Neural progenitor cell (in vitro differentiated cells): ENCODE data around the gene PCSK6. TPM values are rescaled to one million over a fixed set of nuclear protein-coding genes. Genes with fewer than 3 reads are reported as not detected.

Experiments used
- DNase-seq: peaks from one replicate; pipeline ENCODE4 v3.0.0-alpha.2; 2016; ENCODE audit warnings: low spot score
- H2AFZ ChIP-seq: fragments of 200-600 bp; sonication (generic); replicated peaks from 2 replicates; pipeline ENCODE4 v1.6.1; 2016; ENCODE audit warnings: antibody characterized with exemption
- H3F3A ChIP-seq: fragments of 200-600 bp; sonication (generic); 2 replicates; pipeline ENCODE4 v1.6.1; 2016; ENCODE audit warnings: antibody characterized with exemption, low read depth
- H3K27ac ChIP-seq: fragments of 200-600 bp; sonication (generic); 2 replicates; pipeline ENCODE4 v1.5.1; 2016; ENCODE audit warnings: mild to moderate bottlenecking
- H3K27me3 ChIP-seq: fragments of 200-600 bp; sonication (generic); 2 replicates; pipeline ENCODE4 v1.6.1; 2016; ENCODE audit warnings: mild to moderate bottlenecking, moderate library complexity
- H3K36me3 ChIP-seq: fragments of 200-600 bp; sonication (generic); 2 replicates; pipeline ENCODE4 v1.5.1; 2016
- H3K4me1 ChIP-seq: fragments of 200-600 bp; sonication (generic); 2 replicates; pipeline ENCODE4 v1.6.1; 2016; ENCODE audit warnings: mixed run types
- H3K4me2 ChIP-seq: fragments of 200-600 bp; sonication (generic); 2 replicates; pipeline ENCODE4 v1.6.1; 2016
- H3K4me3 ChIP-seq: fragments of 200-600 bp; sonication (generic); 2 replicates; pipeline ENCODE4 v1.5.1; 2016
- H3K79me2 ChIP-seq: fragments of 200-600 bp; sonication (generic); 2 replicates; pipeline ENCODE4 v1.6.1; 2016; ENCODE audit warnings: low read depth
- H3K9ac ChIP-seq: fragments of 200-600 bp; sonication (generic); 2 replicates; pipeline ENCODE4 v1.6.1; 2016
- H3K9me3 ChIP-seq: fragments of 200-600 bp; sonication (generic); 2 replicates; pipeline ENCODE4 v1.5.1; 2016; ENCODE audit warnings: low read depth
- H4K20me1 ChIP-seq: fragments of 200-600 bp; sonication (generic); 2 replicates; pipeline ENCODE4 v1.6.1; 2016; ENCODE audit warnings: low read depth
- H3K27ac Mint-ChIP-seq: 3 replicates; pipeline ENCODE4 v1.8.0; 2021; ENCODE audit warnings: mixed read lengths
- H3K27me3 Mint-ChIP-seq: 2 replicates; pipeline ENCODE4 v1.8.0; 2022; ENCODE audit warnings: low read depth, mild to moderate bottlenecking, inconsistent platforms, moderate library complexity, mixed read lengths; ENCODE audit not compliant: insufficient read depth
- H3K36me3 Mint-ChIP-seq: 3 replicates; pipeline ENCODE4 v1.8.0; 2021; ENCODE audit warnings: mixed read lengths
- H3K4me1 Mint-ChIP-seq: 3 replicates; pipeline ENCODE4 v1.8.0; 2021; ENCODE audit warnings: mixed read lengths
- H3K4me3 Mint-ChIP-seq: 3 replicates; pipeline ENCODE4 v1.8.0; 2021; ENCODE audit warnings: mild to moderate bottlenecking, moderate library complexity, mixed read lengths
- H3K9me3 Mint-ChIP-seq: 3 replicates; pipeline ENCODE4 v1.8.0; 2020; ENCODE audit warnings: mixed read lengths
- CTCF ChIP-seq: fragments of 200-600 bp; sonication (generic); IDR thresholded peaks from 2 replicates; pipeline ENCODE4 v1.5.1; 2017; ENCODE audit warnings: antibody characterized with exemption, mild to moderate bottlenecking
- EZH2 ChIP-seq: fragments of 200-600 bp; sonication (generic); IDR thresholded peaks from 2 replicates; pipeline ENCODE4 v1.6.1; 2017; ENCODE audit warnings: antibody characterized with exemption, mild to moderate bottlenecking, moderate library complexity
- EZH2phosphoT487 ChIP-seq: fragments of 200-600 bp; sonication (generic); IDR thresholded peaks from 2 replicates; pipeline ENCODE4 v1.6.1; 2017; ENCODE audit warnings: antibody characterized with exemption
- total RNA-seq: library from RNA; depleted of rRNA; stranded (reverse); fragments of >200 nt; gene quantifications from 2 replicates; pipeline ENCODE4 v1.2.3, GENCODE V29; 2015; ENCODE audit warnings: low replicate concordance

Gene PCSK6
- total RNA-seq, 1 donor from 2014 or later = 1.9 TPM

DNA sequence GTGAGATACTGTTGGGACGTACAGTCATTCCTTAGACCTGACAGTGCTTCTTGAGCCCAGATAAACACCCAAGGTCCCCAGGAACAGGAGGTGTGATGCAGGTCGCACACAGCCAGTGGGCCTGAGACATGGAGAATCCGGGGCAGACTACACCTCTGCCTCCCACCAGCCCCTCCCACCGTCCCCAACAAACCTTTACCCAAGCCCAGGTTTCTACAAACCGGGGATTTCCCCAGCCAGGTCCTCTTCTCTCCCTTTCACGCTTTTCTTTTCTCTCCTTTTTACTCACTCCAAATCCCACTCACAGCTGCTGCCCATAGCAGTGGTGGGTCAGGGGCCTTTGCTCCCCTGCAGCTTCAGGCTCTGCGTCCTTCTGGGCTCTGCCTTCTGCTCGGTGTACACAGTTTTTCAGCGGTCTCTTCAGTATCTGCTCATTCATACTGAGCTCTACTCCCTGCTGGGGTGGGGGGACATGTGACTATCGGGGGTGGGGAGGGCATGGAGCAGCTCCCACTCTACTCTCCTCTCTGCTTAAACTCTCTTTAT is 4.8 kb upstream of the PCSK6 start:
- peaks cover 47% of the 10 kb centered on the region for H3K27me3 Mint-ChIP-seq
- H3K4me1 Mint-ChIP-seq = peaks cover 60% of the 10 kb centered on the region

GRCh38 chr15:101492766-101493692 is 3.5 kb upstream of the PCSK6 start:
- TF ChIP-seq CTCF (no peak), EZH2phosphoT487 (no peak), EZH2 (no peak)
- H3K79me2 ChIP-seq = no peaks in the 10 kb centered on the region
- no peak overlapping the region for H3K9ac ChIP-seq
- peaks cover 36% of the 10 kb centered on the region for H3K4me1 ChIP-seq
- DNase-seq = no peak
- no peaks in the 10 kb centered on the region for H3K36me3 ChIP-seq
- H3K27me3 ChIP-seq = peaks cover 62% of the 10 kb centered on the region
- peak overlapping the region; percentile 64 for H3K4me3 Mint-ChIP-seq
- H3K27me3 Mint-ChIP-seq = peaks cover 50% of the 10 kb centered on the region
- H3K9me3 ChIP-seq = no peaks in the 10 kb centered on the region
- peaks cover 14% of the 10 kb centered on the region for H3K9me3 Mint-ChIP-seq
- peaks cover 3% of the 10 kb centered on the region for H3K36me3 Mint-ChIP-seq
- H3K4me3 ChIP-seq = no peak overlapping the region
- peaks cover 22% of the 10 kb centered on the region for H3F3A ChIP-seq
- peaks cover 62% of the 10 kb centered on the region for H3K4me1 Mint-ChIP-seq
- no peak overlapping the region for H3K4me2 ChIP-seq
- H3K27ac ChIP-seq = no peak overlapping the region
- H3K27ac Mint-ChIP-seq = no peak overlapping the region
- no peak overlapping the region for H2AFZ ChIP-seq
- H4K20me1 ChIP-seq = peaks cover 4% of the 10 kb centered on the region

More for the DNA sequence above, 4.8 kb upstream of the PCSK6 start:
- H3K36me3 ChIP-seq = no peaks in the 10 kb centered on the region
- H2AFZ ChIP-seq = peak overlapping the region; percentile 77
- H3K4me2 ChIP-seq = peak overlapping the region; percentile 31
- no peaks in the 10 kb centered on the region for H3K9me3 ChIP-seq
- Mint-ChIP-seq H3K9me3 (peaks cover 14% of the 10 kb centered on the region), H3K4me3 (no peak overlapping the region), H3K36me3 (peaks cover 3% of the 10 kb centered on the region), H3K27ac (no peak overlapping the region)
- no peak overlapping the region for H3K27ac ChIP-seq
- no peaks in the 10 kb centered on the region for H4K20me1 ChIP-seq
- H3F3A ChIP-seq = peaks cover 15% of the 10 kb centered on the region
- H3K4me1 ChIP-seq = peaks cover 30% of the 10 kb centered on the region
- no peak overlapping the region for H3K9ac ChIP-seq
- H3K79me2 ChIP-seq = no peaks in the 10 kb centered on the region
- DNase-seq = no peak
- no peak overlapping the region for H3K4me3 ChIP-seq
- TF ChIP-seq EZH2 (no peak), CTCF (no peak), EZH2phosphoT487 (no peak)
- peaks cover 49% of the 10 kb centered on the region for H3K27me3 ChIP-seq

- peaks cover 3% of the 10 kb centered on the region for H3K36me3 Mint-ChIP-seq
- Histone ChIP-seq H3K27me3 (peaks cover 73% of the 10 kb centered on the region), H3K4me2 (peak overlapping the region; percentile 35), H3K4me3 (no peak overlapping the region), H3K79me2 (no peaks in the 10 kb centered on the region), H3K27ac (no peak overlapping the region), H4K20me1 (peaks cover 6% of the 10 kb centered on the region), H3F3A (peaks cover 33% of the 10 kb centered on the region), H3K4me1 (peaks cover 44% of the 10 kb centered on the region), H3K9me3 (no peaks in the 10 kb centered on the region), H3K36me3 (no peaks in the 10 kb centered on the region), H2AFZ (no peak overlapping the region), H3K9ac (no peak overlapping the region)
- H3K27ac Mint-ChIP-seq = peak overlapping the region; percentile 6
- H3K4me1 Mint-ChIP-seq = peaks cover 56% of the 10 kb centered on the region
- TF ChIP-seq EZH2 (no peak), EZH2phosphoT487 (no peak), CTCF (no peak)
- peaks cover 14% of the 10 kb centered on the region for H3K9me3 Mint-ChIP-seq
- H3K4me3 Mint-ChIP-seq = peak overlapping the region; percentile 55
- DNase-seq = peak; percentile 57
- peaks cover 53% of the 10 kb centered on the region for H3K27me3 Mint-ChIP-seq
These were observed 2.5 kb upstream of the PCSK6 start for GRCh38 chr15:101491734-101492640.
